ENCODE data around the gene HIF3A. TPM values are rescaled to one million over a fixed set of nuclear protein-coding genes. Genes with fewer than 3 reads are reported as not detected.

The HIF3A gene
- total and polyA plus RNA-seq, 9 of the 15 experiments (the other 6 are each of a cell fraction or from before 2014, with no cell fraction given), result 0.29 TPM; not detected in 8

DNA sequence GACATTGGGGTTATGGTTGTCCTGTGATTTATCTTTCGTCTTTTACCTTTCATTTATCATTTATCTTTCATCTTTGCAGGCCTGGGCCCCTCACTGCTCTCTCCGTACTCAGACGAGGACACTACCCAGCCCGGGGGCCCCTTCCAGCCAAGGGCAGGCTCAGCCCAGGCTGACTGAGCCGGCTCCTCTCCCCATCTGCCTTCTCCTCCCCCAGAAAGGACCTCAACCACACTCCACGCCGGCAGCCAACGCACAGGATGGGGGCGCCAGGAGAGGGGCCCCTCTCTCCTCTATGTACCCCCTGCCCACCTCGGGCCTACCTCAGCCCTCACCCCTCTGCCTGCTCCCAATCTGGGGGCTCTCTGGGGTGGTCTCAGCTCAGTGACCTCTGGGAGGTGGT, 42.6 kb downstream of the HIF3A start (continued):
- TF ChIP-seq, protein P1, sequence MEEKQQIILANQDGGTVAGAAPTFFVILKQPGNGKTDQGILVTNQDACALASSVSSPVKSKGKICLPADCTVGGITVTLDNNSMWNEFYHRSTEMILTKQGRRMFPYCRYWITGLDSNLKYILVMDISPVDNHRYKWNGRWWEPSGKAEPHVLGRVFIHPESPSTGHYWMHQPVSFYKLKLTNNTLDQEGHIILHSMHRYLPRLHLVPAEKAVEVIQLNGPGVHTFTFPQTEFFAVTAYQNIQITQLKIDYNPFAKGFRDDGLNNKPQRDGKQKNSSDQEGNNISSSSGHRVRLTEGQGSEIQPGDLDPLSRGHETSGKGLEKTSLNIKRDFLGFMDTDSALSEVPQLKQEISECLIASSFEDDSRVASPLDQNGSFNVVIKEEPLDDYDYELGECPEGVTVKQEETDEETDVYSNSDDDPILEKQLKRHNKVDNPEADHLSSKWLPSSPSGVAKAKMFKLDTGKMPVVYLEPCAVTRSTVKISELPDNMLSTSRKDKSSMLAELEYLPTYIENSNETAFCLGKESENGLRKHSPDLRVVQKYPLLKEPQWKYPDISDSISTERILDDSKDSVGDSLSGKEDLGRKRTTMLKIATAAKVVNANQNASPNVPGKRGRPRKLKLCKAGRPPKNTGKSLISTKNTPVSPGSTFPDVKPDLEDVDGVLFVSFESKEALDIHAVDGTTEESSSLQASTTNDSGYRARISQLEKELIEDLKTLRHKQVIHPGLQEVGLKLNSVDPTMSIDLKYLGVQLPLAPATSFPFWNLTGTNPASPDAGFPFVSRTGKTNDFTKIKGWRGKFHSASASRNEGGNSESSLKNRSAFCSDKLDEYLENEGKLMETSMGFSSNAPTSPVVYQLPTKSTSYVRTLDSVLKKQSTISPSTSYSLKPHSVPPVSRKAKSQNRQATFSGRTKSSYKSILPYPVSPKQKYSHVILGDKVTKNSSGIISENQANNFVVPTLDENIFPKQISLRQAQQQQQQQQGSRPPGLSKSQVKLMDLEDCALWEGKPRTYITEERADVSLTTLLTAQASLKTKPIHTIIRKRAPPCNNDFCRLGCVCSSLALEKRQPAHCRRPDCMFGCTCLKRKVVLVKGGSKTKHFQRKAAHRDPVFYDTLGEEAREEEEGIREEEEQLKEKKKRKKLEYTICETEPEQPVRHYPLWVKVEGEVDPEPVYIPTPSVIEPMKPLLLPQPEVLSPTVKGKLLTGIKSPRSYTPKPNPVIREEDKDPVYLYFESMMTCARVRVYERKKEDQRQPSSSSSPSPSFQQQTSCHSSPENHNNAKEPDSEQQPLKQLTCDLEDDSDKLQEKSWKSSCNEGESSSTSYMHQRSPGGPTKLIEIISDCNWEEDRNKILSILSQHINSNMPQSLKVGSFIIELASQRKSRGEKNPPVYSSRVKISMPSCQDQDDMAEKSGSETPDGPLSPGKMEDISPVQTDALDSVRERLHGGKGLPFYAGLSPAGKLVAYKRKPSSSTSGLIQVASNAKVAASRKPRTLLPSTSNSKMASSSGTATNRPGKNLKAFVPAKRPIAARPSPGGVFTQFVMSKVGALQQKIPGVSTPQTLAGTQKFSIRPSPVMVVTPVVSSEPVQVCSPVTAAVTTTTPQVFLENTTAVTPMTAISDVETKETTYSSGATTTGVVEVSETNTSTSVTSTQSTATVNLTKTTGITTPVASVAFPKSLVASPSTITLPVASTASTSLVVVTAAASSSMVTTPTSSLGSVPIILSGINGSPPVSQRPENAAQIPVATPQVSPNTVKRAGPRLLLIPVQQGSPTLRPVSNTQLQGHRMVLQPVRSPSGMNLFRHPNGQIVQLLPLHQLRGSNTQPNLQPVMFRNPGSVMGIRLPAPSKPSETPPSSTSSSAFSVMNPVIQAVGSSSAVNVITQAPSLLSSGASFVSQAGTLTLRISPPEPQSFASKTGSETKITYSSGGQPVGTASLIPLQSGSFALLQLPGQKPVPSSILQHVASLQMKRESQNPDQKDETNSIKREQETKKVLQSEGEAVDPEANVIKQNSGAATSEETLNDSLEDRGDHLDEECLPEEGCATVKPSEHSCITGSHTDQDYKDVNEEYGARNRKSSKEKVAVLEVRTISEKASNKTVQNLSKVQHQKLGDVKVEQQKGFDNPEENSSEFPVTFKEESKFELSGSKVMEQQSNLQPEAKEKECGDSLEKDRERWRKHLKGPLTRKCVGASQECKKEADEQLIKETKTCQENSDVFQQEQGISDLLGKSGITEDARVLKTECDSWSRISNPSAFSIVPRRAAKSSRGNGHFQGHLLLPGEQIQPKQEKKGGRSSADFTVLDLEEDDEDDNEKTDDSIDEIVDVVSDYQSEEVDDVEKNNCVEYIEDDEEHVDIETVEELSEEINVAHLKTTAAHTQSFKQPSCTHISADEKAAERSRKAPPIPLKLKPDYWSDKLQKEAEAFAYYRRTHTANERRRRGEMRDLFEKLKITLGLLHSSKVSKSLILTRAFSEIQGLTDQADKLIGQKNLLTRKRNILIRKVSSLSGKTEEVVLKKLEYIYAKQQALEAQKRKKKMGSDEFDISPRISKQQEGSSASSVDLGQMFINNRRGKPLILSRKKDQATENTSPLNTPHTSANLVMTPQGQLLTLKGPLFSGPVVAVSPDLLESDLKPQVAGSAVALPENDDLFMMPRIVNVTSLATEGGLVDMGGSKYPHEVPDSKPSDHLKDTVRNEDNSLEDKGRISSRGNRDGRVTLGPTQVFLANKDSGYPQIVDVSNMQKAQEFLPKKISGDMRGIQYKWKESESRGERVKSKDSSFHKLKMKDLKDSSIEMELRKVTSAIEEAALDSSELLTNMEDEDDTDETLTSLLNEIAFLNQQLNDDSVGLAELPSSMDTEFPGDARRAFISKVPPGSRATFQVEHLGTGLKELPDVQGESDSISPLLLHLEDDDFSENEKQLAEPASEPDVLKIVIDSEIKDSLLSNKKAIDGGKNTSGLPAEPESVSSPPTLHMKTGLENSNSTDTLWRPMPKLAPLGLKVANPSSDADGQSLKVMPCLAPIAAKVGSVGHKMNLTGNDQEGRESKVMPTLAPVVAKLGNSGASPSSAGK (IDR thresholded peaks at IDR 0.05), result no peak
- TF ChIP-seq CBX5 (IDR thresholded peaks at IDR 0.05; ENCODE audit: borderline replicate concordance, low read depth), result no peak
- no peak for TF ChIP-seq ELF2 (CRISPR knock-in tag; IDR thresholded peaks at IDR 0.05)
- no peak for TF ChIP-seq TGIF2 (CRISPR knock-in tag; IDR thresholded peaks at IDR 0.05)
- TF ChIP-seq E2F5 (CRISPR knock-in tag; IDR thresholded peaks at IDR 0.05), result no peak
- no peak for TF ChIP-seq ZNF354B (CRISPR knock-in tag; IDR thresholded peaks at IDR 0.05)
- no peak for TF ChIP-seq NCOA6 (IDR thresholded peaks at IDR 0.05)
- no peak for TF ChIP-seq DLX4 (CRISPR knock-in tag; IDR thresholded peaks at IDR 0.05)
- TF ChIP-seq ZNF583 (CRISPR knock-in tag; IDR thresholded peaks at IDR 0.05), result no peak
- no peak for TF ChIP-seq ZNF586 (CRISPR knock-in tag; conservative IDR thresholded peaks at IDR 0.05)
- TF ChIP-seq PTTG1 (tag; IDR thresholded peaks at IDR 0.05; ENCODE audit: low read depth), result no peak
- TF ChIP-seq KDM4B (IDR thresholded peaks at IDR 0.05; ENCODE audit: borderline replicate concordance in 2 of 2, low read depth in 1 of 2), result no peak
- TF ChIP-seq PHTF2 (CRISPR knock-in tag; IDR thresholded peaks at IDR 0.05), result no peak
- no peak for TF ChIP-seq PML (IDR thresholded peaks at IDR 0.05; ENCODE audit: low read length)
- TF ChIP-seq ZNF551 (CRISPR knock-in tag; IDR thresholded peaks at IDR 0.05), result no peak
- no peak for TF ChIP-seq PCBP1 (IDR thresholded peaks at IDR 0.05; ENCODE audit: low read depth, low read length, poor library complexity, severe bottlenecking)
